H9 (cell line): ENCODE measurements around the gene STK31. TPM values are rescaled to one million over a fixed set of nuclear protein-coding genes. Genes with fewer than 3 reads are reported as not detected.

Source experiments
- DNase-seq: peaks from one replicate; pipeline ENCODE4 v3.0.0-alpha.2; 2017
- H2AFZ ChIP-seq: one replicate; pipeline ENCODE4 v1.6.1; 2013; ENCODE audit warnings: mild to moderate bottlenecking, low read length, control low read depth, moderate library complexity
- H2AK5ac ChIP-seq: 2 replicates; pipeline ENCODE4 v1.6.1; 2013; ENCODE audit warnings: low read length, control low read depth, mixed read lengths; ENCODE audit not compliant: insufficient read length
- H2BK120ac ChIP-seq: one replicate; pipeline ENCODE4 v1.6.1; 2013; ENCODE audit warnings: low read depth, mild to moderate bottlenecking, low read length, control low read depth, inconsistent platforms; ENCODE audit not compliant: poor library complexity, severe bottlenecking
- H2BK12ac ChIP-seq: 2 replicates; pipeline ENCODE4 v1.6.1; 2013; ENCODE audit warnings: low read length, control low read depth, mixed read lengths, low read depth; ENCODE audit not compliant: insufficient read length
- H2BK15ac ChIP-seq: 2 replicates; pipeline ENCODE4 v1.6.1; 2013; ENCODE audit warnings: low read depth, low read length, control low read depth
- H2BK20ac ChIP-seq: one replicate; pipeline ENCODE4 v1.6.1; 2013; ENCODE audit warnings: low read depth, mild to moderate bottlenecking, low read length, control low read depth, inconsistent platforms; ENCODE audit not compliant: poor library complexity, severe bottlenecking
- H2BK5ac ChIP-seq: 2 replicates; pipeline ENCODE4 v1.6.1; 2013; ENCODE audit warnings: low read length, control low read depth, mixed read lengths; ENCODE audit not compliant: insufficient read length
- H3K14ac ChIP-seq: 2 replicates; pipeline ENCODE4 v1.6.1; 2013; ENCODE audit warnings: low read length, control low read depth; ENCODE audit not compliant: insufficient read depth
- H3K18ac ChIP-seq: 2 replicates; pipeline ENCODE4 v1.6.1; 2013; ENCODE audit warnings: low read depth, mild to moderate bottlenecking, mixed read lengths, low read length, control low read depth; ENCODE audit not compliant: insufficient read length
- H3K23ac ChIP-seq: 2 replicates; pipeline ENCODE4 v1.6.1; 2013; ENCODE audit warnings: low read length, control low read depth, mixed read lengths, low read depth; ENCODE audit not compliant: insufficient read length
- H3K23me2 ChIP-seq: 2 replicates; pipeline ENCODE4 v1.6.1; 2013; ENCODE audit warnings: low read depth, mild to moderate bottlenecking, mixed read lengths, low read length, control low read depth; ENCODE audit not compliant: insufficient read length, poor library complexity, severe bottlenecking
- H3K27ac ChIP-seq: 2 replicates; pipeline ENCODE4 v1.5.1; 2013; ENCODE audit warnings: low read length, control low read depth, mixed read lengths, low read depth; ENCODE audit not compliant: insufficient read length
- H3K27me3 ChIP-seq: 2 replicates; pipeline ENCODE4 v1.6.1; 2013; ENCODE audit warnings: low read length, control low read depth, inconsistent platforms; ENCODE audit not compliant: insufficient read depth
- H3K4ac ChIP-seq: 2 replicates; pipeline ENCODE4 v1.6.1; 2013; ENCODE audit warnings: low read depth, mild to moderate bottlenecking, control low read depth, inconsistent platforms, low read length, moderate library complexity
- H3K4me1 ChIP-seq: 2 replicates; pipeline ENCODE4 v1.6.1; 2013; ENCODE audit warnings: low read length, control low read depth, inconsistent platforms; ENCODE audit not compliant: insufficient read depth
- H3K4me2 ChIP-seq: 2 replicates; pipeline ENCODE4 v1.6.1; 2013; ENCODE audit warnings: low read length, control low read depth, mixed read lengths; ENCODE audit not compliant: insufficient read length, insufficient read depth
- H3K56ac ChIP-seq: 2 replicates; pipeline ENCODE4 v1.6.1; 2013; ENCODE audit warnings: low read depth, mild to moderate bottlenecking, mixed read lengths, low read length, control low read depth; ENCODE audit not compliant: insufficient read length
- H3K79me1 ChIP-seq: 2 replicates; pipeline ENCODE4 v1.6.1; 2013; ENCODE audit warnings: low read depth, mild to moderate bottlenecking, moderate library complexity, low read length, control low read depth, inconsistent platforms; ENCODE audit not compliant: insufficient read depth, poor library complexity, severe bottlenecking
- H3K79me2 ChIP-seq: 2 replicates; pipeline ENCODE4 v1.6.1; 2013; ENCODE audit warnings: low read length, control low read depth, inconsistent platforms; ENCODE audit not compliant: insufficient read depth
- H3K9ac ChIP-seq: 2 replicates; pipeline ENCODE4 v1.6.1; 2013; ENCODE audit warnings: low read length, control low read depth, mixed read lengths; ENCODE audit not compliant: insufficient read length; ENCODE audit errors: extremely low read depth
- H3K9me3 ChIP-seq: one replicate; pipeline ENCODE4 v1.6.1; 2013; ENCODE audit warnings: low read depth, low read length, inconsistent platforms; ENCODE audit not compliant: control insufficient read depth
- H3T11ph ChIP-seq: one replicate; pipeline ENCODE4 v1.6.1; 2013; ENCODE audit warnings: mild to moderate bottlenecking, low read length, control low read depth, inconsistent platforms
- H4K20me1 ChIP-seq: one replicate; pipeline ENCODE4 v1.6.1; 2013; ENCODE audit not compliant: control insufficient read depth, insufficient read length, insufficient read depth
- H4K5ac ChIP-seq: 2 replicates; pipeline ENCODE4 v1.6.1; 2013; ENCODE audit warnings: low read depth, mild to moderate bottlenecking, mixed read lengths, low read length, control low read depth; ENCODE audit not compliant: insufficient read length
- H4K8ac ChIP-seq: replicated peaks from 2 replicates; pipeline ENCODE4 v1.6.1; 2013; ENCODE audit warnings: low read length, control low read depth, mixed read lengths, low read depth; ENCODE audit not compliant: insufficient read length
- H4K91ac ChIP-seq: 2 replicates; pipeline ENCODE4 v1.6.1; 2013; ENCODE audit warnings: low read depth, mild to moderate bottlenecking, moderate library complexity, mixed read lengths, low read length, control low read depth; ENCODE audit not compliant: insufficient read length
- H3K27ac Mint-ChIP-seq, 3 experiments: 2 replicates in 2 of 3; 3 replicates in 1 of 3; pipeline ENCODE4 v1.8.0; 2020 to 2021; ENCODE audit warnings: mixed read lengths in 3 of 3, mild to moderate bottlenecking in 1 of 3, moderate library complexity in 1 of 3
- H3K27me3 Mint-ChIP-seq: 2 replicates; pipeline ENCODE4 v1.8.0; 2021; ENCODE audit warnings: low read depth, mild to moderate bottlenecking, moderate library complexity, mixed read lengths
- H3K36me3 Mint-ChIP-seq, 3 experiments: 2 replicates in 2 of 3; 3 replicates in 1 of 3; pipeline ENCODE4 v1.8.0; 2020 to 2021; ENCODE audit warnings: low read depth in 3 of 3, mixed read lengths in 3 of 3; ENCODE audit not compliant: insufficient read depth in 1 of 3
- H3K4me1 Mint-ChIP-seq, 2 experiments: 2 replicates each; pipeline ENCODE4 v1.8.0; 2020; ENCODE audit warnings: mixed read lengths in 2 of 2
- H3K4me3 Mint-ChIP-seq, 2 experiments: 2 replicates in 1 of 2; 3 replicates in 1 of 2; pipeline ENCODE4 v1.8.0; 2020 to 2021; ENCODE audit warnings: mild to moderate bottlenecking in 2 of 2, mixed read lengths in 2 of 2, moderate library complexity in 1 of 2
- H3K9me3 Mint-ChIP-seq, 2 experiments: 2 replicates in 1 of 2; 3 replicates in 1 of 2; pipeline ENCODE4 v1.8.0; 2020; ENCODE audit warnings: mild to moderate bottlenecking in 2 of 2, mixed read lengths in 2 of 2, moderate library complexity in 1 of 2
- WGBS: extraction: QIAGEN DNeasy Blood & Tissue Kit; methylation state at CpG from one replicate; pipeline ENCODE4 v1.1.7; 2013; ENCODE audit warnings: missing lambda C conversion rate, low lambda C conversion rate, mixed read lengths; ENCODE audit not compliant: insufficient read length; ENCODE audit errors: extremely low coverage; 5-methylcytosine and 5-hydroxymethylcytosine counted together
- total RNA-seq: library from RNA; stranded (reverse); gene quantifications from 2 replicates; pipeline ENCODE4 v1.2.1, GENCODE V29; 2021
- TF ChIP-seq, protein P1 (sequence below): fragments of 200-600 bp; sonication (generic); conservative IDR thresholded peaks from 3 replicates; pipeline ENCODE4 v1.8.0; 2021; ENCODE audit warnings: antibody characterized with exemption, mild to moderate bottlenecking

STK31 gene
- total RNA-seq, 1 experiment from 2014 or later = 0.24 TPM

DNA sequence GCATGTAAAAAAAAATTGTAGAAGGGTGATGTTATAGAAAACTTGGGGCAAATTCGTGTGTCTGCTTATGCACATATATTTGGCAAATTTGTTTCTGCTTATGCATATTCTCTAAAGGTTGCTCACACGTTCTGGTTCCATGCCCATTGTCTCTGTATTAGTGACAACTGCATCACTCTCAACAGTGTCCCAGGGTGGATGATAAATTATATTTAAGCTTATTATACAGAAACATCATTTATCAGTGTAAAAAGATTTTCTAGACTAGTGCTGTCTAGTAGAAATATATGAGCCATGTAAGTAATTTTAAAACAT is 4.1 kb downstream of the STK31 start:
- Histone ChIP-seq H3K4me1 (no peaks in the 10 kb centered on the region), H3K18ac (no peak overlapping the region), H3K56ac (no peak overlapping the region), H4K91ac (no peak overlapping the region), H3K23ac (no peak overlapping the region), H2AK5ac (no peak overlapping the region), H2BK5ac (no peak overlapping the region), H3K23me2 (no peaks in the 10 kb centered on the region), H3K79me2 (no peaks in the 10 kb centered on the region), H3K9ac (no peak overlapping the region), H2BK15ac (no peak overlapping the region), H2BK120ac (no peak overlapping the region), H2BK20ac (no peak overlapping the region), H3K9me3 (no peaks in the 10 kb centered on the region), H3K79me1 (no peaks in the 10 kb centered on the region), H3K27ac (no peak overlapping the region), H4K5ac (no peak overlapping the region), H3K4ac (no peak overlapping the region), H4K8ac (no peak overlapping the region), H2AFZ (no peak overlapping the region), H2BK12ac (no peak overlapping the region), H3T11ph (no peak overlapping the region), H3K27me3 (no peaks in the 10 kb centered on the region), H3K14ac (no peak overlapping the region), H4K20me1 (no peaks in the 10 kb centered on the region), H3K4me2 (no peak overlapping the region)
- H3K27me3 Mint-ChIP-seq = peaks cover 10% of the 10 kb centered on the region
- no peaks in the 10 kb centered on the region for H3K36me3 Mint-ChIP-seq
- WGBS = no CpG with 5 or more reads among the region's 2 CpGs
- H3K9me3 Mint-ChIP-seq = no peaks in the 10 kb centered on the region
- no peak overlapping the region for H3K4me3 Mint-ChIP-seq
- no peak overlapping the region for H3K27ac Mint-ChIP-seq
- no peak for DNase-seq
- no peaks in the 10 kb centered on the region for H3K4me1 Mint-ChIP-seq
- TF ChIP-seq, protein P1, sequence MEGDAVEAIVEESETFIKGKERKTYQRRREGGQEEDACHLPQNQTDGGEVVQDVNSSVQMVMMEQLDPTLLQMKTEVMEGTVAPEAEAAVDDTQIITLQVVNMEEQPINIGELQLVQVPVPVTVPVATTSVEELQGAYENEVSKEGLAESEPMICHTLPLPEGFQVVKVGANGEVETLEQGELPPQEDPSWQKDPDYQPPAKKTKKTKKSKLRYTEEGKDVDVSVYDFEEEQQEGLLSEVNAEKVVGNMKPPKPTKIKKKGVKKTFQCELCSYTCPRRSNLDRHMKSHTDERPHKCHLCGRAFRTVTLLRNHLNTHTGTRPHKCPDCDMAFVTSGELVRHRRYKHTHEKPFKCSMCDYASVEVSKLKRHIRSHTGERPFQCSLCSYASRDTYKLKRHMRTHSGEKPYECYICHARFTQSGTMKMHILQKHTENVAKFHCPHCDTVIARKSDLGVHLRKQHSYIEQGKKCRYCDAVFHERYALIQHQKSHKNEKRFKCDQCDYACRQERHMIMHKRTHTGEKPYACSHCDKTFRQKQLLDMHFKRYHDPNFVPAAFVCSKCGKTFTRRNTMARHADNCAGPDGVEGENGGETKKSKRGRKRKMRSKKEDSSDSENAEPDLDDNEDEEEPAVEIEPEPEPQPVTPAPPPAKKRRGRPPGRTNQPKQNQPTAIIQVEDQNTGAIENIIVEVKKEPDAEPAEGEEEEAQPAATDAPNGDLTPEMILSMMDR = no peak
